K562 (cell line): ENCODE results near the gene CYB5R4. TPM values are rescaled to one million over a fixed set of nuclear protein-coding genes. Genes with fewer than 3 reads are reported as not detected.
A peak's percentile ranks its signal among the peaks of the same experiment; 100 is the strongest.

Source experiments
- CC2D1A ChIP-seq: fragments of 450-650 bp; IDR thresholded peaks from 2 replicates; pipeline ENCODE4 v1.6.1; 2017; ENCODE audit warnings: mild to moderate bottlenecking
- DPF2 ChIP-seq: fragments of 450-650 bp; IDR thresholded peaks from 2 replicates; pipeline ENCODE4 v1.6.1; 2016
- JUND ChIP-seq, 2 experiments: IDR thresholded peaks; 2 replicates in 1 of 2; 3 replicates in 1 of 2; pipeline ENCODE4 v1.6.1; 2011; ENCODE audit warnings: borderline replicate concordance in 2 of 2, low read depth in 2 of 2, low read length in 2 of 2, improper control_type of control experiment in 1 of 2, missing biosample characterization in 1 of 2, missing genetic modification characterization in 1 of 2, missing genetic modification reagents in 1 of 2
- KDM1A ChIP-seq, 2 experiments: fragments of 450-650 bp; IDR thresholded peaks; 2 replicates each; pipeline ENCODE4 v1.6.1; 2016; ENCODE audit warnings: mild to moderate bottlenecking in 2 of 2
- RB1 ChIP-seq: fragments of 450-650 bp; IDR thresholded peaks from 2 replicates; pipeline ENCODE4 v1.6.1; 2017; ENCODE audit warnings: low read depth, mild to moderate bottlenecking
- STAG1 ChIP-seq: sonication (generic); formaldehyde crosslinking; IDR thresholded peaks from 2 replicates; pipeline ENCODE4 v1.5.0; 2020; ENCODE audit warnings: missing genetic modification reagents, borderline replicate concordance
- TOE1 ChIP-seq, 2 experiments: fragments of 450-650 bp in 1 of 2; sonication (generic) in 1 of 2; formaldehyde crosslinking in 1 of 2; IDR thresholded peaks; 2 replicates each; pipeline versions ENCODE4 v1.7.1 to v1.8.0; 2016 to 2022; ENCODE audit warnings: borderline replicate concordance in 2 of 2, mild to moderate bottlenecking in 2 of 2, antibody characterized with exemption in 1 of 2, inconsistent platforms in 1 of 2, low read depth in 1 of 2, missing genetic modification reagents in 1 of 2, moderate library complexity in 1 of 2
- polyA plus RNA-seq, 8 experiments: library from polyadenylated mRNA; depleted of rRNA in 4 of 8; stranded (reverse) in 5 of 8; unstranded in 3 of 8; fragments of >200 nt; fragmentation: Nextera tagmentation in 2 of 8; fragmentation: Illumina TruSeq in 1 of 8; extraction: Ambion mirVana in 2 of 8; extraction: Trizol in 1 of 8; gene quantifications; 2 replicates each; pipeline versions ENCODE4 v1.2.1 to v1.2.3, GENCODE V29; 2011 to 2014; ENCODE audit warnings: inconsistent platforms in 1 of 8, missing spikeins in 1 of 8
- total RNA-seq, 7 experiments: library from RNA; depleted of rRNA in 6 of 7; stranded (reverse); fragments of >200 nt in 6 of 7; fragmentation: Illumina TruSeq in 2 of 7; extraction: Trizol in 2 of 7; gene quantifications; 2 replicates each; pipeline versions ENCODE4 v1.2.1 to v1.2.3, GENCODE V29; 2011 to 2021; ENCODE audit warnings: low replicate concordance in 1 of 7
- TF ChIP-seq, protein P1 (sequence below): fragments of 450-650 bp; IDR thresholded peaks from 2 replicates; pipeline ENCODE4 v1.6.1; 2016; ENCODE audit warnings: mild to moderate bottlenecking, moderate library complexity

CYB5R4 gene
- total and polyA plus RNA-seq, 9 of the 15 experiments (the other 6 are each of a cell fraction or from before 2014, with no cell fraction given), result 5.9 to 23.1 (median 19.0) TPM

DNA sequence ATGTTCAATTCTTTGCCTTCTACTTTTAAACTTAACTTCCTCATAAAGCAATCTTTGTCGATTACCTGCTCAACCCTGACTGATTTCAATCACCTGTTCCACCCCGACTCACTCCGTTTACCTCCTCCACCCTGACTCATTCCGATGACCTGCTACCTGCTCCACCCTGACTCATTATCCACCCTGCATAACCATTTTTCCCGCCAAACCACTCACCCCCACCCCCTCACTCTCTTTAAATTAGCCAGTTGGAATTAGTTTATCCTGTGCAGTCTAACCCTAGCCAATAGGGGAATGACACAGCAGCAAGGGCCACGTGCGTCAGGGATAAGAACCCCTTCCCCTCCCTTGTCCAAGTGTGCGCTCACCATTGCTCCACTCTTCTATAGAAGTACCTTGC is 117.4 kb downstream of the CYB5R4 start (continued):
- TF ChIP-seq, protein P1, sequence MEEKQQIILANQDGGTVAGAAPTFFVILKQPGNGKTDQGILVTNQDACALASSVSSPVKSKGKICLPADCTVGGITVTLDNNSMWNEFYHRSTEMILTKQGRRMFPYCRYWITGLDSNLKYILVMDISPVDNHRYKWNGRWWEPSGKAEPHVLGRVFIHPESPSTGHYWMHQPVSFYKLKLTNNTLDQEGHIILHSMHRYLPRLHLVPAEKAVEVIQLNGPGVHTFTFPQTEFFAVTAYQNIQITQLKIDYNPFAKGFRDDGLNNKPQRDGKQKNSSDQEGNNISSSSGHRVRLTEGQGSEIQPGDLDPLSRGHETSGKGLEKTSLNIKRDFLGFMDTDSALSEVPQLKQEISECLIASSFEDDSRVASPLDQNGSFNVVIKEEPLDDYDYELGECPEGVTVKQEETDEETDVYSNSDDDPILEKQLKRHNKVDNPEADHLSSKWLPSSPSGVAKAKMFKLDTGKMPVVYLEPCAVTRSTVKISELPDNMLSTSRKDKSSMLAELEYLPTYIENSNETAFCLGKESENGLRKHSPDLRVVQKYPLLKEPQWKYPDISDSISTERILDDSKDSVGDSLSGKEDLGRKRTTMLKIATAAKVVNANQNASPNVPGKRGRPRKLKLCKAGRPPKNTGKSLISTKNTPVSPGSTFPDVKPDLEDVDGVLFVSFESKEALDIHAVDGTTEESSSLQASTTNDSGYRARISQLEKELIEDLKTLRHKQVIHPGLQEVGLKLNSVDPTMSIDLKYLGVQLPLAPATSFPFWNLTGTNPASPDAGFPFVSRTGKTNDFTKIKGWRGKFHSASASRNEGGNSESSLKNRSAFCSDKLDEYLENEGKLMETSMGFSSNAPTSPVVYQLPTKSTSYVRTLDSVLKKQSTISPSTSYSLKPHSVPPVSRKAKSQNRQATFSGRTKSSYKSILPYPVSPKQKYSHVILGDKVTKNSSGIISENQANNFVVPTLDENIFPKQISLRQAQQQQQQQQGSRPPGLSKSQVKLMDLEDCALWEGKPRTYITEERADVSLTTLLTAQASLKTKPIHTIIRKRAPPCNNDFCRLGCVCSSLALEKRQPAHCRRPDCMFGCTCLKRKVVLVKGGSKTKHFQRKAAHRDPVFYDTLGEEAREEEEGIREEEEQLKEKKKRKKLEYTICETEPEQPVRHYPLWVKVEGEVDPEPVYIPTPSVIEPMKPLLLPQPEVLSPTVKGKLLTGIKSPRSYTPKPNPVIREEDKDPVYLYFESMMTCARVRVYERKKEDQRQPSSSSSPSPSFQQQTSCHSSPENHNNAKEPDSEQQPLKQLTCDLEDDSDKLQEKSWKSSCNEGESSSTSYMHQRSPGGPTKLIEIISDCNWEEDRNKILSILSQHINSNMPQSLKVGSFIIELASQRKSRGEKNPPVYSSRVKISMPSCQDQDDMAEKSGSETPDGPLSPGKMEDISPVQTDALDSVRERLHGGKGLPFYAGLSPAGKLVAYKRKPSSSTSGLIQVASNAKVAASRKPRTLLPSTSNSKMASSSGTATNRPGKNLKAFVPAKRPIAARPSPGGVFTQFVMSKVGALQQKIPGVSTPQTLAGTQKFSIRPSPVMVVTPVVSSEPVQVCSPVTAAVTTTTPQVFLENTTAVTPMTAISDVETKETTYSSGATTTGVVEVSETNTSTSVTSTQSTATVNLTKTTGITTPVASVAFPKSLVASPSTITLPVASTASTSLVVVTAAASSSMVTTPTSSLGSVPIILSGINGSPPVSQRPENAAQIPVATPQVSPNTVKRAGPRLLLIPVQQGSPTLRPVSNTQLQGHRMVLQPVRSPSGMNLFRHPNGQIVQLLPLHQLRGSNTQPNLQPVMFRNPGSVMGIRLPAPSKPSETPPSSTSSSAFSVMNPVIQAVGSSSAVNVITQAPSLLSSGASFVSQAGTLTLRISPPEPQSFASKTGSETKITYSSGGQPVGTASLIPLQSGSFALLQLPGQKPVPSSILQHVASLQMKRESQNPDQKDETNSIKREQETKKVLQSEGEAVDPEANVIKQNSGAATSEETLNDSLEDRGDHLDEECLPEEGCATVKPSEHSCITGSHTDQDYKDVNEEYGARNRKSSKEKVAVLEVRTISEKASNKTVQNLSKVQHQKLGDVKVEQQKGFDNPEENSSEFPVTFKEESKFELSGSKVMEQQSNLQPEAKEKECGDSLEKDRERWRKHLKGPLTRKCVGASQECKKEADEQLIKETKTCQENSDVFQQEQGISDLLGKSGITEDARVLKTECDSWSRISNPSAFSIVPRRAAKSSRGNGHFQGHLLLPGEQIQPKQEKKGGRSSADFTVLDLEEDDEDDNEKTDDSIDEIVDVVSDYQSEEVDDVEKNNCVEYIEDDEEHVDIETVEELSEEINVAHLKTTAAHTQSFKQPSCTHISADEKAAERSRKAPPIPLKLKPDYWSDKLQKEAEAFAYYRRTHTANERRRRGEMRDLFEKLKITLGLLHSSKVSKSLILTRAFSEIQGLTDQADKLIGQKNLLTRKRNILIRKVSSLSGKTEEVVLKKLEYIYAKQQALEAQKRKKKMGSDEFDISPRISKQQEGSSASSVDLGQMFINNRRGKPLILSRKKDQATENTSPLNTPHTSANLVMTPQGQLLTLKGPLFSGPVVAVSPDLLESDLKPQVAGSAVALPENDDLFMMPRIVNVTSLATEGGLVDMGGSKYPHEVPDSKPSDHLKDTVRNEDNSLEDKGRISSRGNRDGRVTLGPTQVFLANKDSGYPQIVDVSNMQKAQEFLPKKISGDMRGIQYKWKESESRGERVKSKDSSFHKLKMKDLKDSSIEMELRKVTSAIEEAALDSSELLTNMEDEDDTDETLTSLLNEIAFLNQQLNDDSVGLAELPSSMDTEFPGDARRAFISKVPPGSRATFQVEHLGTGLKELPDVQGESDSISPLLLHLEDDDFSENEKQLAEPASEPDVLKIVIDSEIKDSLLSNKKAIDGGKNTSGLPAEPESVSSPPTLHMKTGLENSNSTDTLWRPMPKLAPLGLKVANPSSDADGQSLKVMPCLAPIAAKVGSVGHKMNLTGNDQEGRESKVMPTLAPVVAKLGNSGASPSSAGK, result peak; percentile 84
- TF ChIP-seq TOE1 (IDR thresholded peaks at IDR 0.05; ENCODE audit: borderline replicate concordance) (0 out of 2 replicates have a peak, but pooled peaks have one; percentile 31), TOE1 (CRISPR knock-in tag; IDR thresholded peaks at IDR 0.05; ENCODE audit: borderline replicate concordance, low read depth) (no peak), CC2D1A (peak; percentile 93), RB1 (no peak), JUND (IDR thresholded peaks at IDR 0.05; ENCODE audit: borderline replicate concordance, low read depth, low read length) (peak; percentile 47; the same call in 1 of the 2 replicates), JUND (tag; IDR thresholded peaks at IDR 0.05; ENCODE audit: borderline replicate concordance, low read depth, low read length) (no peak; the same call in 2 of the 3 replicates), DPF2 (peak; percentile 78), KDM1A (IDR thresholded peaks at IDR 0.05) (peak; percentile 62 to 73; a peak in 3 of 4 replicates), STAG1 (CRISPR knock-in tag) (no peak)
